Fibroblast of the aortic adventitia (primary cell): ENCODE results near the gene PREX1. TPM values are rescaled to one million over a fixed set of nuclear protein-coding genes. Genes with fewer than 3 reads are reported as not detected.

Source experiments
- DNase-seq: peaks from one replicate; pipeline ENCODE4 v3.0.0-alpha.2; 2010; ENCODE audit warnings: low read depth
- H3K4me3 ChIP-seq: 2 replicates; pipeline ENCODE4 v1.5.1; 2011; ENCODE audit warnings: low read depth, mild to moderate bottlenecking, control low read depth, low read length, moderate library complexity
- total RNA-seq: library from RNA; depleted of rRNA; stranded (reverse); fragments of >200 nt; gene quantifications from 2 replicates; pipeline ENCODE4 v1.2.3, GENCODE V29; 2012; ENCODE audit warnings: low replicate concordance
- TF ChIP-seq, protein P1 (sequence below): IDR thresholded peaks from 2 replicates; pipeline ENCODE4 v1.5.1; 2011; ENCODE audit warnings: mild to moderate bottlenecking, low read length, control low read depth, inconsistent platforms; ENCODE audit not compliant: insufficient read depth

PREX1 gene
- total RNA-seq, 1 donor, result 13.0 TPM

DNA sequence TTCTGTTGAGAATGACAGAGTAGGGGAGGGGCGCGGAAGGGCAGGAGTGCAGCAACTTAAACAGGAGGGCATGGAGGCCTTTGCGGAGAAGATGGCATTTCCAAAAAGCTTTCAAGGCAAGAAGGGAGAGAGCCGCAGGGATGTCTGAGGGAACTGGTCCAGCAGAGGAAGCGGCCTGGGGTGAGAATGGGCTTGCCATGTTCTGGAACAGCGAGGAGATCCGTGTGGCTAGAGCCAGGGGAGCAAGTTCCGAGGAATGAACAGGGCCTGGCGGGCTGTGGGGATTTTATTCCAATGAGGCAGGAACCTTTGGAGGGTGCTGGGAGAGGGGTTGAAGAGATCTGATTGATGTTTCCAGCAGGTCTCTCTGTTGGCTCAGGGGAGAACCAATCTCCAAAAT, 86.1 kb downstream of the PREX1 start:
- H3K4me3 ChIP-seq, result no peak overlapping the region
- DNase-seq, result no peak
- TF ChIP-seq, protein P1, sequence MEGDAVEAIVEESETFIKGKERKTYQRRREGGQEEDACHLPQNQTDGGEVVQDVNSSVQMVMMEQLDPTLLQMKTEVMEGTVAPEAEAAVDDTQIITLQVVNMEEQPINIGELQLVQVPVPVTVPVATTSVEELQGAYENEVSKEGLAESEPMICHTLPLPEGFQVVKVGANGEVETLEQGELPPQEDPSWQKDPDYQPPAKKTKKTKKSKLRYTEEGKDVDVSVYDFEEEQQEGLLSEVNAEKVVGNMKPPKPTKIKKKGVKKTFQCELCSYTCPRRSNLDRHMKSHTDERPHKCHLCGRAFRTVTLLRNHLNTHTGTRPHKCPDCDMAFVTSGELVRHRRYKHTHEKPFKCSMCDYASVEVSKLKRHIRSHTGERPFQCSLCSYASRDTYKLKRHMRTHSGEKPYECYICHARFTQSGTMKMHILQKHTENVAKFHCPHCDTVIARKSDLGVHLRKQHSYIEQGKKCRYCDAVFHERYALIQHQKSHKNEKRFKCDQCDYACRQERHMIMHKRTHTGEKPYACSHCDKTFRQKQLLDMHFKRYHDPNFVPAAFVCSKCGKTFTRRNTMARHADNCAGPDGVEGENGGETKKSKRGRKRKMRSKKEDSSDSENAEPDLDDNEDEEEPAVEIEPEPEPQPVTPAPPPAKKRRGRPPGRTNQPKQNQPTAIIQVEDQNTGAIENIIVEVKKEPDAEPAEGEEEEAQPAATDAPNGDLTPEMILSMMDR, result no peak

DNA sequence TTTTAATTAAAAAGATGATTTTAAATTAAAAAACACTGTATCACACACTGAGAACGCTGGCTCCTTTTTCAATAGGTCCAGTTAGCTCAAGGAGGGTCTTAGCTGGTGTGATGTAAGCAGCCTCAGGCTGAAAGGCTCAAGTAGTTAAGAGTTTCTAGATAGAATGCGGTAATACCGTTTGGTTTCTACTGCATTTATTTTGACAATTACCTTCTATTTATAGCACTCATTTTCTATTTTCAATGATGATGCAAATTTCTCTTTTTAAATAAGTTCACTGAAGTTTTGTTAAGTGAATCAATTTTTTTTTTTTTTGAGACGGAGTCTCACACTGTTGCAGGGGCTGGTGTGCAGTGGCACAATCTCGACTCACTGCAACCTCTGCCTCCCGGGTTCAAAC, 87.1 kb downstream of the PREX1 start:
- no peak overlapping the region for H3K4me3 ChIP-seq
- TF ChIP-seq, protein P1, result no peak
- no peak for DNase-seq

DNA sequence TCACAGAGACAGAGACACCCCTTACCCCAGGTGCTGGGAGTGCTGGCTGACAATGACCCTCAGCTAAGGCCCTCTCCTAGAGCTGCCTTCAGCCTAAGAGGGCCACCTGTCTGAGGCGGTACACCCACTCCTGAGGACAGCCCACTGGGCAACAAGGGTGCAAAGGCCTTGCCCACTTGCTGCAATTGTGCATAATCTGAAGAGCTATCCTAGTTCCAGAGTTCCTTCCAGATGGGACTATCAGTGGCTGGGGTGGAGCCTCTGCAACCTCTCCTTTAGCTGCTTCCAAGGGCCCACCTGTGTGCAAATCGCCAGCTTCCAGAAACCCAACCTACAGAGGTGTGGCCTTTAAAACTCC, 87.5 kb downstream of the PREX1 start:
- DNase-seq, result no peak
- H3K4me3 ChIP-seq, result no peak overlapping the region
- TF ChIP-seq, protein P1, result no peak

DNA sequence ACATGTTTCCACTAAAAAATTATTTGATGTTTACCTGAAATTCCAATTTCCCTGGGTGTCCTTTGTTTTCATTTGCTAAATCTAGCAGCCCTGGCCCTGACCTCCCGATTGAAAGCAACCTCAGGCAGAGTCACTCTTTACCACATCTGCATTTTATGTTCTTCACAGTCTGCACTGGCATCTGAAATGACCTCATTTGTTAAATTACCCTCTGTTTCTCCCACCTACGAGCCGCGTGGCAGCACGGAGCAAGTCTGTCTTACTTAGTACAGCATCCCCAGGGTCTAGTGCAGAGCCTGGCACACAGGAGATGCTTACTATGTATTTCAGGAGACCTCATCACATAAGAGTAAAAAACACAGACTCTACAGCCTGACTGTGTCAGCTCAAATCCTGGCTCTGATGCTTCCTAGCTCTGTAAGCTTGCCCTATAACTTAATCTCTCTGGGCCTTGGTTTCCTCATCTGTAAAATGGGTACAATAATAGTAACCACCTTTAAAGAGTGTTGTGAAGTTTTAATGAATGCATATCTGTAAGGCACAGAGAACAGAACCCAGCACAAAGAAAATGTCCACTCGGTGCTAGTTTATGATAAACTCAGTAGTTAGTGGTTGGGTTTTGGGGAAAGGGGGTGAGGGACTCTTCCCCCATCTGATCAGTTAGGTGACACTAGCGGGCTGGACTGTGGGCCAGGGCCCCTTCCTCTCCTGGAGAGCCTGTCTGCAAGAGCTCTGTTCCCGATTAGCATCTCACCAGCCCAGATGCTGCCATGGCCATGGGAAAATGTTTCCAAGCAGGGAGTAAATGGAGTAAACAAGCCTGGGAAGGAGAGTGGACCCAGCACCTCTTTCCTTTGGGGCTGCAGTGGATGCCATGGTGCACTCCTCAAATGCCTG, 88.2 kb downstream of the PREX1 start:
- TF ChIP-seq, protein P1, result no peak
- H3K4me3 ChIP-seq, result no peak overlapping the region
- no peak for DNase-seq

DNA sequence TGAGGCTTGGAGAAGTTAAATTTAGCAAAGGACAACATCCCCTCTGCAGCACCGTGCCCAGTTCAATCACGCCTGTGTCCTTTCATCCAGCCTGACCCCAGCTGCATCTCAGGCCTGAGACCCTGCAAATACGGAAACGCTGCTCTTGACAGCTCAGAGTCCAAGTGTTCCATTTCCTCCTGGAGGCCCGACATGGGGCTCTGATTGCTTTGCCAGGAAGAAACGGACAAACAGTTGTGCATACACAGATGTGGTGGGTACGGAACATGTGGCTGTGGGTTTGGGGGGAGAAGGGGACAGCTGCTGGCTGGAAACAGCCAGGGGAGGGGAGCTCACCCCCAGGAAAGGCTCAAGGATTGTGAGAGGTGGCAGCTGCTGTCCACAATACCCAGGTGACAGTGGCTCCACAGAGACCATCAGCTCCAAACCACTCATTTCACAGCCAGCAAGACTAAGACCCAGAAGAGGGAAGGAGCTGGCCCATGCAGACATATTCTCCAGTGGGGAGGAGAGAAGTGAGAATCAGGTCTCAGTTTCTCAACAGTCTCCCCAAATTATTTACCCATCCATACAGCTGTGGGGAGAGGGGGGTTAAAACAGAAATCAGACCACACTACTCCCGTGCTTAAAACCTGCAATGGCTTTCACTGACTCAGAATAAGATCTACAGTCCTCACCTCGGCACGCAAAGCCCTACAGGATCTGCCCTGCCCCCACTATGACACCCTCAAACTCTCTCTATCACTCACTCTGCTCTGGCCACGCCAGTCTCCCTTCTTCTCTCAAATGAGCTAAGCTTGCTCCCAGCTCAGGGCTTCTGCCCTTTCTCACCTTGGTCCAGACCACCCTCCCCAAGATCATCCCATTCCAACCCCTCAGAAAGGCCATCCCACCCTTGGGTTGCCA, 89.1 kb downstream of the PREX1 start:
- TF ChIP-seq, protein P1, result no peak
- DNase-seq, result no peak

DNA sequence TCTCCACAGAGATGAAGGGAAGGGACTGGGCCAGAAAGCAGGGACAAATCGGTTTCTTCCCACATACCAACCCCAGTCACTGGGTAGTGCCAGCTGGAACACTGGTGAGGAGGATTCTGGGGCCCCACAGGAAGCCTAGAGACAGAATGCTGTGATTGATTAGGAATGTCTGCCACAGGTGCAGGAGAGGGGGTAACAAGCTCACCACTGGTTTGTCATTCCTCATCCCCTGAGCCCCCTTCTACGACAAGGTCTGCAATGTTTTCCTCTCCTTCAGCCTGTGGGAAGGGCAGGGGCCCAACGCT, 89.8 kb downstream of the PREX1 start:
- TF ChIP-seq, protein P1, result no peak

More for the DNA sequence above, 89.1 kb downstream of the PREX1 start:
- H3K4me3 ChIP-seq, result no peak overlapping the region

More for the DNA sequence above, 89.8 kb downstream of the PREX1 start:
- H3K4me3 ChIP-seq, result no peak overlapping the region
- DNase-seq, result no peak
